GM21367 (cell line): Measurements from ENCODE around the gene FADD.
"Not testable (repeated sequence)": the region's sequence is repeated elsewhere in the genome, so short reads cannot be mapped to it uniquely, and the experiment has no call there.

Source experiments
- ATAC-seq: cut with Tn5 transposase; IDR thresholded peaks from one replicate; pipeline ENCODE4 v1.9.1; 2021; ENCODE audit not compliant: unreplicated experiment

The FADD gene

DNA sequence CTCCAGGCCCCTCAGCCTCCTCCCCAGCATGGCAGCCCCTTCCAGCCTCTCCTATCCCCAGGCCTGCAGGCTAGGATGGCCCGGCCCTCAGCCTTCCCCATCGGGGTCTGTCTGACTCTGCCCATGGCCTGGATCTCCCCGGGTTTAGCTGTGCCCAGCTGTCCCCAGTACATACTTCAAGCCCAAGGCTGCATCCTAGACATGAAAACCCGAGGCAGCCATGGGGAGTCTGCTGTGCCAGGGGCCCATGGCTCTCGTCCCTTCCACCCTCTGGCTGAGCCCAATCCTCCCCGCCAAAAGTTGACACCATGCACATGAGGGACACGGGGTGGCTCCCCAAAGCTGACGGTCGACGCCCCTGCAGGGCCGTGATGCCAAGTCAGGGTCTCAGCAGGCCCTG, 22.2 kb upstream of the FADD start:
- ATAC-seq: no peak

DNA sequence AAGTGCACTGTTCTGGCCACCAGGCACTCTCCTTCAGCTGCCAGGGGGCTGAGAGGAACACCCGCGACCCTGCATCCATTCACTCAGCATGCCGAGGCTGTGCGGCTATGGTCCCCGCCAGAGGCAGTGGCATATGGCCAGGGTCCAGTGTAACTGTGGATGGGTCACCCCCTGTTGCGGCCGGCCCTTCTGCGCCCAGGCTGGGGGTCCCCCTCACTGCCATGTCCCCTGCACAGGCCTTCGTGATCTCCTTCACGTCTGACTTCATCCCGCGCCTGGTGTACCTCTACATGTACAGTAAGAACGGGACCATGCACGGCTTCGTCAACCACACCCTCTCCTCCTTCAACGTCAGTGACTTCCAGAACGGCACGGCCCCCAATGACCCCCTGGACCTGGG, 20.8 kb upstream of the FADD start:
- no peak for ATAC-seq

DNA sequence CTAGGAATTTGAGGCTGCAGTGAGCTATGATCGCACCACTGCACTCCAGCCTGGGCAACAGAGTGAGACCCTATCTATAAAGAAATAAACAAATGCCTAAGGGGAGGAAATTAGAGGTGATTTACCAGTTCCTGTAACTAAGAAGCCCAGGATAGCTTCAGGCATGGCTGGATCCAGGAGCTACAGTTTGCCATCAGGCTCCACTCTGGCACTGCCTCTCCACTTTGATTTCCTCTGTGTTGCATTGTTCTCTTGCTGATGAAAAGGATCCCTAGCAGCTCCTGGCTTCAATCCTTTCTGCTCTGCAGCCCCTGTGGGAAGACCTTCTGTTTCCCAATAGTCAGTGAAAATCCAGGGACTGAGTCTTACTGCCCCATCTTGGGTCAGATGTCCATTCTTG, 20.1 kb upstream of the FADD start:
- ATAC-seq: no peak

DNA sequence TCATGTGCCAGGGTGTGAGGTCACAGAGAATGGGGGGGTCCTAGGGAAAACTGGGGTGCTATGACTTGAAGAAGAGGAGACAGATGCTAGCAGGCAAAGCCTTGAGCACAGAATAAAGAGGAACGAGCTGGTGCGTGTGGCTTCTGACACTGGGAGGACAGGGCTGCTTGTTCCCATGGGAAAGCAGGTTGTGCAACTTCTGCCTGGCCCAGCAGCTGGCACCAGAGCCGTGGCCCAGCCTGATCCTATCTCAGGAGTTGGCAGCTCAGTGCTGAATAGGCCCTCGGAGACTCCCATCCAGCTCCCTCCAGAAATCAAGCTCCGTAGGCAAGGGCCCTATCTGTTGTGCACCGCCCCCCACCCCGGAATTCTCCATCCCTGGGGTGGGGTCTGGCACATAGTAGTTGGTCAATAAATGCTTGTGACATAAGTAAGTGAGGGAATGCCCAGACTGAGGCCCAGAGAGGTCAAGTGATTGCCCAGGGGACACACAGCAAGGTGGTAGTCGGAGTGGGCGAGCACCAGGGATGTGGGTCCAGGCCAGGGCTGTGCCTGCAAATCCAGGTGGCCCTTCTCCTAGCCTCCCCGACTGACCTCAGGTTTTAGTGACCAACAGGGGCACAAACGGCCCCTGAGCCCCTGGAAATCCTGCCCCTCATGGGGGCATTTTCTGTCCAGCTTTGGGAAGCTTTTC, 19.5 kb upstream of the FADD start:
- ATAC-seq: no peak

DNA sequence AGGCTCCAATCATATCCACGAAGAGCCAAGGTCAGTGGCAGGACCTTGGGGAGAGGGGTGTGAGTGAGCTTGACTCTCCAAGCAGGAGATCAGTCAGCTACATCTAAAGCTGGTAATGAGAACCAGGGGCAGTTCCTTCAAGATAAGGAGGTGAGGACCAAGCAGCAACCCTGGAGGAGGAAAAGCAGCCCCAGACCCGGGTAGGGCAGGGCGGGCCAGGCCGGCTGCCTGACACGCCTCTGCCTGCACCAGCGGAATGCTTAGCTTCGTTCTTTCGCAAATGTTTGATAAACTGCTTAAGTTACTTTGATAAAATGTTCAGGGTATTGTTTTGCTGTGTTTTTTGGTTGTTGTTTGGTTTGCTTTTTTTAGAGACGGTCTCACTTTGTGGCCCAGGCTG, 18.7 kb upstream of the FADD start:
- no peak for ATAC-seq

DNA sequence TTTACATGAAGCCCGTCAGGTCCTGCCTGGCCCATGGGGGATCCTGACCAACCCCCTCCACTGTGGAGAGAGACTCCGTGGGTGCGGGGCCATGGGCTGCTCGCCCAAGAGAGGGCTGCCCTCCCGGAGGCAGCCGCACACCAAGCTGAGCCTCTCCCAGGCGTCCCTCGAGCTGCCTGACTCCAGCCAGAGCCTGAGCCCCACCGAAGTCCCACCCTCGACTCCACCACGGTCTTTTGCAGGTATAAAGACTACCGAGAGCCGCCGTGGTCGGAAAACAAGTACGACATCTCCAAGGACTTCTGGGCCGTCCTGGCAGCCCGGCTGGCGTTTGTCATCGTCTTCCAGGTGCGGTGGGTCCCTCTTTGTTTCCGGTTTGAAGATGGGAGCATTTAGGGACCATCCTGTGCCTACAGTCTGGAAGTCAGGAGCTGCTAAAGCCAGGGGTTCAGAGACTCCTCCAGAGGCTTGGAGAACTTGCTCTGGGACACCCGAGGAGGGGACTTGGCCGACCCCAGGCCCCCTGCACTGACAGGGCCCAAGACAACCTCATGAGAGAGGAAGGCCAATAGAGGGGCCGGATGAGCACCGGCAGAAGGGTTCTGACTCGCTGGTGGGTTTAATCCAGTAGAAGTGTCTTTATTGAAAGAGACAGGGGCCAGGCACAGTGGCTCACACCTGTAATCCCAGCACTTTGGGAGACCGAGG, 17.6 kb upstream of the FADD start:
- no peak for ATAC-seq

DNA sequence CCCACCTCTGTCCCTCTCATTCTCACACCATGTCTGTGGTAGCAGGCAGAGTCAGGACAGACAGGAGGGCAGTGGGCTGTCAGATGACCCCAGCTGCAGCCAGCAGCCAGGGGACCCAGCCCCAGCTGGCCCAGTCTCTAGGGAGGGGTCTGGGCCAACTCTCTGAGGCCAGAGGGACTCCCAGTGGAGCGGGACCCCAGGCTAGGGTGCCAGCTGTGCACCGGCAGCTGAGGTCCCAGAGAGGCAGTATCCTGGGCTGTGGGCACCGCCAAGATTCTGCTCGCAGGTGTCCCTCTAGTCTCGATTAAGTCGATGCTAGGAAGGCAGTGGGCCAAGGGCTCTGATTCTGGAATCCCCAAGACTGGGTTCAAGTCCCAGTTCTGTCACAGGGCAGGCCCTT, 16.7 kb upstream of the FADD start:
- no peak for ATAC-seq

DNA sequence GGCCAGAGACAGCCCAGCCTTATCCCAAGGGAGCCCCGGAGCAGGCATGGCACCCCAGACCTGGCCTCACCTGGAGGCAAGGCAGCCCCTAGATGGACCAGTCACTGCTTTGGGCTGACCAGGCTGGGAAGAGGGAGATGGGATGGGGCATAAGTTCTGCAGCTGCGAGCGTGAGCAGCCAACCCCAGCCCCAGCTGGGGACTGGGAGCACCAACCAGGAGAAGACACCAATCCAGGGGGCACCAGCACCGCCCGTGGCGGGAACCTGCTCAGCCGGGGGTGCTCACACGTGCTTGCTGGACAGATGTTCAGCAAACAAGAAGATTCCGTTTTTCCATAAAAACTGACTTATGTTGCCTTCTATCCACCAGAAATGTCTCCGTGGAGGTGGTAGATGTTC, 16.2 kb upstream of the FADD start:
- ATAC-seq: no peak

DNA sequence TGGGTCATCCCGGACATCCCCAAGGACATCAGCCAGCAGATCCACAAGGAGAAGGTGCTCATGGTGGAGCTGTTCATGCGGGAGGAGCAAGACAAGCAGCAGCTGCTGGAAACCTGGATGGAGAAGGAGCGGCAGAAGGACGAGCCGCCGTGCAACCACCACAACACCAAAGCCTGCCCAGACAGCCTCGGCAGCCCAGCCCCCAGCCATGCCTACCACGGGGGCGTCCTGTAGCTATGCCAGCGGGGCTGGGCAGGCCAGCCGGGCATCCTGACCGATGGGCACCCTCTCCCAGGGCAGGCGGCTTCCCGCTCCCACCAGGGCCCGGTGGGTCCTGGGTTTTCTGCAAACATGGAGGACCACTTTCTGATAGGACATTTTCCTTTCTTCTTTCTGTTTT, 15.3 kb upstream of the FADD start:
- no peak for ATAC-seq

DNA sequence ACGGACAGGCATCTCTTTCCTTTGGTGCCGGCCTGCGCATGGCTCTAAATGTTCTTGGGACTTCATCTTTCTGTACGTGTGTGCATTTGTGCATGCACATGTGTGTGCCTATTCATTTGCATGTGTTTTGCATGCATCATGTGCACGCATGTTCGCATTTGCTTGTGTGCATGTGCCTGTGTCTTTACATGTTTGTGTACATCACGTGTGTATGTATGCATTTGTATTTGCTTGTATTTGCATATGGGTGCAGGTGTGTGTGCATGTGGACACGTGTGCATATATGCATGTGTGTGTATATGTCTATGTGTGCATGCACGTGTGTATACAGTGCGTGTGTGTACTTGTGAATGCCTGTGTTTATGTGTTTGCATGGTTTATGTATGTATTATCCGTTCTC, 13.5 kb upstream of the FADD start:
- ATAC-seq: no peak

DNA sequence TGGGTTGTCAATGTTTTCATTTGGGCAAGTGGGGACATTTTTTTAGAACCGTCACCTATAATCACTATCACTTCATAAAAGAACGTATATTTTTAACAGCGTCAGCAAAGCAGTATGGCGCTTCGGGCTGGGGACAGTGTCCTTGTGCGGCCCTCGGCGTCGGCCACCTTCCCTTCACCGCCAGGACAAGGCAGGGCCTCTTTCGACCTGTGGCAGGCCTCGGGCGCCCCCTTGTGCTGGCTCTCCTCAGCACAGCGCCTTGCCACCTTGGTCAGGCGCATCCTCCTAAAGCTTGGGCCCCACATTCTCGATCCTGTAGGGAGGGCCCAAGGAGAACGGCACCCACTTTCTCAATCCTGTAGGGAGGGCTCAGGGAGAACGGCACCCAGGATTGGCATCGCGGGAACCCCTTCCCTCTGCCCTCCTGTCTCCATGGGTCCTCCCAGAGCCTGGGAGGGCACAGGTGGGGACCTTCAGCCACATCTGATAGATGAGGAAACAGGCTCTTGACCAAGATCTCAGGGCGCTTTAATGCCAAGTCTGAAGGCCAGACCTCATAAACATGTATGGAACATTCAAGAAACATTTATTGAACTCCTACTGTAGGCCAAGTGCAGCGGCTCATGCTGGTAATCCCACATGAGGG, 11.5 kb upstream of the FADD start:
- no peak for ATAC-seq

DNA sequence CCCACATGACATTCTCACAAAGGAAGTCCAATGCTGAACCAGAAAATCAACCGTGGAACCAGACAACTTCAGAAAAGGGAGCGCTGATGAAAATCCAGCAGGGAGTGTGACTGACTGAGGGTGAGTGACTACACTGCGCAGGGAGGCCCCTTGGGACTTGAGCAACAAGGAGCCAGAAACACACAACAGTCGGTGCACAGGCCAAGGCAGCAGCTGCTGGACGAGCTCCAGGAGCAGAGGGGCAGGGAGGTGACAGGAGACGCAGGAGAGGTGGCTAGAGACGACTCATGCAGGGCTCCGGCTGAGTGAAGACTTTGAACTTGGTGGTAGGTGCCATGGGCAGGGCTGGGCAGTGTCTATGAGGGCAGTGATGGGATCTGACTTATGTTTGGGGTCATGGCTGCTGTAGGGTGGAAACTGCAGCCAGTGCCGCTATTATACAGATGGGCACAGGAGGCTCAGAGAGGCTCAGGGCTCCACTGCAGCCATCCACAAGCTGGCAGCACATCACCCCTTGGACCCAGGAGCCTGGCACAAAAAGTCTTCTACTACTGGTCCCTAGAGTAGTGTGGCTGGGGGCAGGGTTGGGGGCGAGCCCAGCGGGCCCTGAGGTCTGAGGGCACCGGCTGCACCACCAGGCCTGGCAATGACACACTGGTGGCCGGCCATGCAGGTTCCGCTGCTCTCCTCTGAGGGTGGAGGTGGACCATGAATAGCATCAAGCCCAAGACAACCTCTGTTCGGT, 10.3 kb upstream of the FADD start:
- ATAC-seq: no peak

DNA sequence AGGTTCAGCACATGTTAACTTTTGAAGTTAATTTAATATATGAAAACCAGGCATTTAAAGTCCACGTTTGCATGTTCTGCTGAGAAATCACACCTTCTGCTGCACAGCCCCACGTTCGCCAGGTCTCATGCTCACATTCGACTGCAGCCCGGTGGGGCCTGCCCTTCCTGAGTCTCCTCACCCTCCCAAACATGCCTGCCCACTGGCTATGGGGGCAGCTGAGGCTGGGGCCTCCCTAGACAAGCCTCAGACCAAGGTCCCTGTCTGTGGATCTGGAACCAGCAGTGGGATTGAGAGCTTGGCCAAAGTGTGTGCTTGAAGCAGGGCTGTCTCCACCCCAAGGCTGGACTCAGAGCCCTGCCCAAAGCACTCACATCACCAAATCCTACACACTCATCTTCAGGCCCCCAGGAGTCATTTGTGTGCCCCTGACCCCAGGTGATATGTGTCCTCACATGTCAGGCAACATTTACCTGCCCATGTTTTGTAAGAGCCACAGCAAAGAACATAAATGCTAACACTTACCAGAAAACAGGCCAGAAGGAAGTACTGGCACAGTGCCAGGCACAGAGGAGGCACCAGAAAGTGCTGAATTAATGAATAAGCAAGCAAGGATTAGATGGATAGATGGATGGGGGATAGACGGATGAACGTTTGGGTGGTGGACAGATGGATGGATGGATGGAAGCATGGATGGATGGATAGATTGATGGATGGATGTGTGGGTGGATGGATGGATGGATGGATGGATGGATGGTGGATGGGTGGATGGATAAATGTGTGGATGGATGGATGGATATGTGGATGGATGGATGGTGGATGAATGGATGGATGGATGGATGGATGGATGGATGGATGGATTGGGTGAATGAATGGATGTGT, 9.4 kb upstream of the FADD start:
- ATAC-seq: no peak

DNA sequence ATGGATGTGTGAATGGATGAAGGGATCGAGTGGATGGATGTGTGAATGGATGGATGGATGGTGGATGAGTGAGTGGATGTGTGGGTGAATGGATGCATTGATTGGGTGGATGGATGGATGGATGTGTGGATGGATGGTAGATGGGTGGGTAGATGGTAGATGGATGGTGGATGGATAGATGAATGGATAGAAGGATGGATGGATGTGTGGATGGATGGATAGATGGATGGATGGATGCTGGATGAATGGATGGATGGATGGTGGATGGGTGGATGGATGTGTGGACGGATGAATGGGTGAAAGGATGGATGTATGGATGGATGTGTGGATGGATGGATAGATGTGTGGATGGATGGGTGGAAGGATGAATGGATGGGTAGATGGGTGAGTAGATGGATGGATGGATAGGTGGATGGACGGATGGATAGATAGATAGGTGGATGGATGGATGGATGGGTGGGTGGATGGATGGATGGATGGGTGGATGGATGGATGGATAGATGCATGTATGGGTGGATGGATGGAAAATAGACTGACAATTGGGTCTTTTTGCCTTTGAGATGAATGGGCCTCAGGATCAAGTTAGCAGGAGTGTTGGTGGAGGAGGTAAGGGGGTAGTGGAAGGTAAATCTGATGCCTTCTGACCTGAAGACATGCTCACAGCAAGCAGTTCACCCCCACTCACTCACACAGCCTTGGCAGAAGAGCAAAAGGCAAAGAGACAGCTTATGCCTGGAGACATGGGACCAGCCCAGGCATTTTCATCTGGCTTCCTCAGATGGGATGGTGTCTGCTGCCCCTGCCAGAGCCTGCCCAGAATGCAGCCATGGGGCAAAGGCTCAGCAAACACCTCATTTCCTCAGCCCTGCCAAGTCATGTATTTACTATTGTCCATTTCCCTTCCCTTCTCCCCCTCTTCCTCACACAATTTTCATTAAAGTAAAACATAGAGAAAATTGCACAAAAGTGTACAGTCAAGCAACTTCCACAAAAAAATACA, 8.0 kb upstream of the FADD start:
- no peak for ATAC-seq

DNA sequence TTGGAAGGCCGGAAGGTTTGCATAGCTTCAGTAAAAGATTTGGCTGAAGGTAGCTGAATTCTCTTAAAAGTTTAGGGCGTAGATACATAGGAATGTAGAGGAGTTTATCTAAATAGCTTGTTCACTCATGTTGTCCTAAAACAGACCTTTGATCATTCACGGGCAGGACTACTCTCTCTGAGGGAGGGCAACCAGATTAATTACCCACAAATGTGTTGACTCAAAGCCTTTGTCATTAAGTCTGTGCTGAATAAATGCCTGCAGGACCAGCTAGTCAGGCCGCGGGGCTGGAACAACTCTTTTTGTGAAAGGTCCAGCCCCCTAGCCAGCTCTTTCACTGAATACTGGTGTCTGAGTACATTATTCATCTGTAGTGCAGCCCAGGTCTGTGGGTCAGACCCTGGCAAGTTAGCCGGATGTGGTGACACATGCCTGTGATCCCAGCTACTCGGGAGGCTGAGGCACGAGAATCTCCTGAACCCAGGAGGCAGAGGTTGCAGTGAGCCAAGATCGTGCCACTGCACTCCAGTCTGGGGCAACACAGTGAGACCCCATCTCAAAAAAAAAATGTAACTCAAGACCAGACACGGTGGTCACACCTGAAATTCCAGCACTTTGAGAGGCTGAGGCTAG, 2.8 kb upstream of the FADD start:
- no peak for ATAC-seq

DNA sequence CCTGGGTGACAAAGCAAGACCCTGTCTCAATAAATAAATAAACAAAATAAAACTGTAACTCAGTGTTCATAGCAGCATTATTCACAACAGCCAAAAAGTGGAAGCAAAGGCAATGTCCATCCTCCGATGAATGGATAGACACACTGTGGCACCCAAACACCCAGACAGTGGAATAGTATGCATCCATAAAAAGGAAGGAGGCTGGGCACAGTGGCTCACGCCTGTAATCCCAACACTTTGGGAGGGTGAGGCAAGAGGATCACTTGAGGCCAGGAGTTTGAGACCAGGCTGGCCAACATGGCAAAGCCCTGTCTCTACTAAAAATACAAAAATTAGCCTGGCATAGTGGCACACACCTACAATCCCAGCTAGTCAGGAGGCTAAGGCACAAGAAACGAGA, 2.0 kb upstream of the FADD start:
- not testable (repeated sequence) for ATAC-seq

DNA sequence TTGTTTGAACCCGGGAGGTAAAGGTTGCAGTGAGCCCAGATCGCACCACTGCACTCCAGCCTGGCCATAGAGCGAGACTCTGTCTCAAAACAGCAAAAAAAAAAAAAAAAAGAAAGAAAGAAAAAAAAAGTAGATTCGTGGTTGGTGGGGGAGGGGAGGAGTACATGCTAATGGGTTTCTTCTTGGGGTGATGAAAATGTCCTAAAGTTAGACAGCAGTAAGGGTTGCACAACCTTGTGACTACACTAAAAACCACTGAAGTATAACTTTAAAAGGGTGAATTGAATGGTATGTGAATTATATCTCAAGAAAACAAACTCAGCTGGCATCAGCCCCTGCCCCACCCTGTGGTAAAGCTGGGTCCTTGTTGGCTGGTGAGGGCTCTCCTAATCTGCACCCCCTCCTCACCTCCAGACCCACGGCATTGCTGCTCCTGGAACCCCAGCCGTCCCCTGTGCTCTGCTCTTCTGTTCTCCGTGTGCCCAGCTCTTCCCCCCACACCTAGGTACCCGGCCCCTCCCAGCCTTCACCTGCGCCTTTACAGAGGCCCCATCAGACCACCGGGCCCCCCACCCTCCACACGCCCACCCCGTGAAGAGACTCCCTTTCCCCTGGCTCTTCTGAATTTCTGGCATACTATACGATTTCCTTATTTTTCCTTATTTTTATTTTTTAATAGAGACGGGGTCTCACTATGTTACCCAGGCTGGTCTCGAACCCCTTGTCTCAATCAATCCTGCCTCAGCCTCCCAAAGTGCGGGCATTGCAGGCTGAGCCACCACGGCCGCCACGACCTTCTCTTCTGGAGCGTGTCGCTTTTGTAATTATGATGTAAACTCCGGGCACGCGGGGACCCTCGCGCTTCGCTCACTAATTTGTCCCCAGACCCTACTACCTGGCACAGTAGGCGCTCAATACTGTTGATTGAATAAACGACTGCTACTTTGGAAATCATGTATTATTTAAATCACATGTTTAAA, 924 bp upstream of the FADD start:
- ATAC-seq: no peak
